Medulla oblongata (tissue), 1 donor: ENCODE measurements around the gene ESF1.
"Not testable (repeated sequence)": the region's sequence is repeated elsewhere in the genome, so short reads cannot be mapped to it uniquely, and the experiment has no call there.

Experiments
- DNase-seq: peaks from one replicate; pipeline ENCODE4 v3.0.0-alpha.2; 2015; ENCODE audit errors: extremely low spot score

ESF1 gene

GRCh38 chr20:13739731-13740649 is 44.7 kb downstream of the ESF1 start:
- DNase-seq: no peak

GRCh38 chr20:13738187-13738586 is 46.5 kb downstream of the ESF1 start:
- not testable (repeated sequence) for DNase-seq

- peak; percentile 13 for DNase-seq
Measured at GRCh38 chr20:13736436-13737191, 48.1 kb downstream of the ESF1 start.

GRCh38 chr20:13735826-13736225 is 48.9 kb downstream of the ESF1 start:
- no peak for DNase-seq

GRCh38 chr20:13723011-13723410 is 61.7 kb downstream of the ESF1 start:
- peak; percentile 4 for DNase-seq

DNA sequence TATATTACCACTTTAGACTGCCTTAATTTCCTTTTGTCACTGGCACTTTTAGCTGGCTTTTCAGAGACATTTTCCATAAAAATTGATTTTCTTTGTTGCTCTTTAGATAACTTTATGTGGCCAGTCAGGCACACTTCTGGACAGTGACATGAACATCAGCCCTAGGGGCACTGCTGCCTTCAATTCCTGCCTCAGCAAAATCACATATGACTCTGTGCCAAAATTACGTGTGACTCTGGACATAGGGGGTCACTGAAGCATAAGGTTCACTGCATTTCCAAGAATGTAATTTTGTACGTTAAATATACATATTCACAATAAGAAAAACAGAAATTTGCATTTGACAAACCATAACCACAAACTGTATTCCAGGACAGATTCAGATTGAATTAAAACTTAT is 66.5 kb downstream of the ESF1 start:
- no peak for DNase-seq

- no peak for DNase-seq
Measured at GRCh38 chr20:13717631-13718044, 67.1 kb downstream of the ESF1 start.

DNA sequence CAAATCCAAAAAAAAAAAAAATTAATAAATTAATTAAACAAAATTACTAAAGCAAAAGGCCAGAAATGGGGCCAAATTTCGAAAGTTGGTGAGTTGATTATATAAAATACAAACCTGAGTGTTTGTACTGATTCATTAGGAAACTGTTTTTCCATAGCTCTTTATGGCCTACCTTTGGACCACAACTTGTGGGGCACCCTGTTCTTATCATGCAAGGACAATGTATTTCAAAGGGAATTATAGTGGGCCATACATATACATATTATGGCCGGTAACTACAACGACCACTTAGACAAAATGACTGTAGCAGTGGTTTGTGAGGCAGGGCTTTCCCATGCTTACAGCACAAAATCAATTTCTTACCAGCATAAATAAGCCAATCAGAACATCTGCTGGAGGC is 69.5 kb downstream of the ESF1 start:
- no peak for DNase-seq

DNA sequence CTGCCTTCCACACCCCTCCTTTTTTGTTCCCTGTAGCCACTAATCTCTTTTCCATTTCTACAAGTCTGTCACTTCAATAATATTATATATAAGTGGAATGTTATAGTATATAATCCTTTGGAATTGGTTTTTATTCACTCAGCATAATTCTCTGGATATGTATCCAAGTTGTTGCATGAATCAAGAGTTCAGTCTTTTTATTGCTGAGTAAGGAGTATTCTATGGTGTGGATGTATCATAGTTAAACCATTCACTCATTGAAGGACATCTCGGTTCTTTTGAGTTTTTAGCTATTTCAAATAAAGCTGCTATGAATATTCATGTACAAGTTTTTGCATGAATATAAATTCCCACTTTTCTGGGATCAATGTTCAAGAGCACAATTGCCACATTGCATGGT is 76.5 kb downstream of the ESF1 start:
- DNase-seq: no peak

- no peak for DNase-seq
Measured at GRCh38 chr20:13703265-13703664, 81.5 kb downstream of the ESF1 start.

- no peak for DNase-seq
Measured at GRCh38 chr20:13701486-13701885, 83.2 kb downstream of the ESF1 start.

GRCh38 chr20:13700761-13701160 is 84.0 kb downstream of the ESF1 start:
- DNase-seq: no peak

DNA sequence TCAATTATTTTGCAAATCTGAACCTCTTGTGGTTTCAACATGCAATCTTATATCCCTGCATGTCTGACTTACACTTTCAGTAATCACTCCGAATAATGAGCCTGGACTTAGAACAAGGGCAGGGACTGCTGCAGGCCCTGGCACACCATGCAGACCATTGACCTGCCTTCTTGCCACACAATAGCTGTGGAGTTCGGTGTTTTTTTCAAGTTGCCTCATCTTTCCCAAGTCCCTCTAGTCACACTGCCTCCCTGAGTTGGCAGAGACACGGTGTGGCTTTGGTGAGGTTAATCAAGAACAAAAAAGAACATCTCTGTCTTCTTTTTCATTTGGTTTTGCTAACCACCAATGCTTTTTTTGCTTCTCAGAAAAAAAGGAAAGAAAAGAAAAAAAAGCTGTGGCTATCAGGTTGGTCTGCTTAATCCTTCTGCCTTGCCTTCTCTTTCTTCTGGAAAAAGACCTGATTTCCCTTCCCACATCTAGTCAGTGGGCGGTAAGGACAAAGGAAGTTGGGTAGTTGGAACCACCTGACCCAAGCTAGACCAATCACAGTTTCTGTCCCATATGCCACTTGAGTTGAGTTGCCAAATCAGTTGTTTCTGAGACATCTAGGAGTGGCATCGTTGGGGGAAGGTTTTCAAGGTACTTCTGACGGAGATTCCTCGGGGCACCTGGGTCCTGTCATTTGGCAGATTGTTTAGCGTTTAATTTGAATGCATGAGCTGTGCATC is 90.1 kb downstream of the ESF1 start:
- DNase-seq: no peak

DNA sequence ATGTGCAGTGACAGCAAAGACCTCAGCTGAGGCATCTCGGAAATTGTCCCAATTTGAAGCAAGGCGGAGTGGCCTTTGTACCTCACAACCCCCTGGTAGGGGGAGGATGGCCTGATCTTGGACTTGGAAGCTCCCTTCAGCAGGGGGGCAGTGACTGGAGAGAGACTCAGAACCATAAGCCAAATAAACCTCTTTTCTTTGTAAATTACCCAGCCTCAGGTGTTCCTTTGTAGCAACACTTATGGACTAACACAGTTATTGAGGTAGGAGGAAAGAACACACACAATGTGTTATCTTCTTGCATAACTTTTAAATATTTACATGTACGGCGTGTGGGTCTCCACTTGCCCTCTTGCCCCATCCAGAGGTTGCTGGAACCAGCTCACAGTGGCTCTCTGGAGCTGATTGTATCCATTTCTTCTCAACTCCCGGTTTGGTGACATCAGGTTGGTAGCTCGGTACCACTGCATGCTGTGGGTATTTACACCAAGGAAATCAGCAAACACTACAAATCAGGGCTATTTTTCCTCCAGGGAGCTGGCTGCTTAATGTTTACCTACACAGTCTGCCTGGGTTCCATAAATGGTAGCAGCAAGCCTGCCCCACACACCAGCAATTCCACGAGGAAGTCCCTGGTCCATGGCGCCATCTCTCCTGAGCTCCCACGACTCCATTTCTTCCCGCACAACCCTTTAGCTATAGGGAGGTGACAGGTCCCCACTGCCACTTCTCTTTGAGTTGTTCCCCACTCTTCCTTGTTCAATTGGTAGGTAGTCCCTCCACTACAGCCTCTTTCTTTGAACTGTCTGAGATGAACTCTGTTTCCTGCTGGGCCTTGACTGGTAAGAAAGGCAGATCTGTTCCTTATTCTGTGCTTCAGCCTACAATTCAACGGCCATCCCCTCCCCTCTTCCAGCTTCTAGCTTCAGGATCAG is 91.7 kb downstream of the ESF1 start:
- no peak for DNase-seq

DNA sequence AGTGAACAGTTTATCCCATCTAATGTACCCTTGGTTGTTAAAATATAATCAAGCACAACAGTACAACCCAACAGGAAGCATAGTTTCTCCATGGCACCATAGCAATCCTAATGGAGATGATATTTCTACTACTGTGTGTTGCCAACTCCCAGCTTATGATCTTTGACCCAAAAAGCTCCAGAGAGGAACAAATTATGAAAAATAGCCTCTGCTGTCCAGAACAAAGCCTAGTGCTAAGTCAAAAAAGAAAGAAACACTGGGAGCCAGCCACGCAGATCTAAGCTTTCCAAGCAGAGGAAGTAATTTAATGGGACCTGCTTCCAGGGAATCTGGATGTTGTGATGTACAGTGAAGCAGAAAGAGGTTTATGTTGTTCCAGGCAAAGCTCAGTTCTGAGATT is 93.8 kb downstream of the ESF1 start:
- no peak for DNase-seq

- no peak for DNase-seq
Measured at GRCh38 chr20:13687815-13688214, 96.9 kb downstream of the ESF1 start.

- DNase-seq: no peak
Measured at GRCh38 chr20:13685623-13686022, 99.1 kb downstream of the ESF1 start.

DNA sequence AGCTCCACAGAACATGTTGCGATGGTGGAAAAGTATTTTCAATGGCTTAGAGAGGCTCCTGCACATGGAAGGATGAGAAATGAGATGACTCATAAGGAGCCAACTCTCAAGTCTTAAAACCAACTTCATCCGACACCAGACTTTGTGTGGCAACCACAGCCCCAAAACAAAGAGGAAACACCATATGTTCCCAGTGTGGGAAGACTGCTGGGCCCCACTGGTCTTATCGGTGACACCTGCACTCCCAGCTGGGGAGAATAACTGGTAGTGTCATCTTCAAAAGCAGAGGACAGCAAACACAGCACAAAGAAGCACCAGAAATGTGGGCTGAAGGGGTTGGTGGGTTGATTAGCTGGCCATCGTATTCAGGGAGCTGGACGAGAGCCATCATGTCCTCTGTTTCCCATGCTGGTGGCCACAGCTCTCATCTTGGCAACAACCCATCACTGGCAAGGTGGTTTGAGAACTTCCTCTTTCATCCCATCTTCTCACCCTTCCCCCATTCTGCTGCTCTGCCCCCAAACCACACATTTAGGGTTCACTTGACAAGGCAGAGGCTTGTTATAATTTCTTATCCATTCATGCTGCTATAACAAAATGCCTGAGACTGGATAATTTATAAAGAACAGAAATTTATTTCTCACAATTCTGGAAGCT is 100.0 kb downstream of the ESF1 start:
- DNase-seq: no peak

- DNase-seq: no peak
Measured at GRCh38 chr20:13683833-13684232, 100.9 kb downstream of the ESF1 start.

DNA sequence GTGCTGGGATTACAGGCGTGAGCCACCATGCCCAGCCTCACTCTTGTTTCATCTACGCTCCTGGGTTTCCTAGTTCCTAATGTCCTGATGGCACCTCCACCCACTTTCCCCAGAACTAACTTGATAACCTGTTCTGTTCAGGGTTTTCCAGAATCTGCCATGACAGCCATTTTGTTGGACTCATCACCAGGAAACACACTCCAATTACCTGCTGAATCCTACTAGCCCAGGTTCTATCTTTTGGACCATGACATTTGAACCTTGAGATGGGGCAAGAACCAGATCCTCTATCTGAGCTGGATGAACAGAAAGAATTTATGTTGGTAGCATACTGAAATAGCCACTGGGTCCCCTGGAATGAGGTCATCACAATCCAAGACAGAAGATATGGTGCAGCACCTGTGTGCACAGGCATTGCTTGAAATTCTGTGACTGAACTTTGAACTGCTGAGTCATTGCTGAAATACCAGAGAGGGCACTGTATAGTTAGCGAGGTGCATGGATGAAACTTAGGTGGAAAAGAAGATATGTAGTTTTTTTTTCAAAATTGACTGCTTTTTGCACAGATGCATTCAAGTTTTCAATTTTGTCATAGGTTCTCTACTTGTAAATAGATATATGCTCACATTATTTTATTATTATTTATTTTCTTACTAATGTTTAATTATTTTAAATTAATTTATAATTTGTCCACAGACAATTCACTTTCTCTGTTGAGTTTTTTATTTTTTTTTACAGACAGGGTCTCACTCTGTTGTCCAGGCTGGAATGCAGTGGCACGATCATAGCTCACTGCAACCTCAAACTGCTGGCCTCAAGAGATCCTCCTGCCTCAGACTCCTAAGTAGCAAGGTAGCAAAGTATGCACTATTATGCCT is 103.2 kb downstream of the ESF1 start:
- DNase-seq: no peak
